ENCODE data around the gene SPIRE2. TPM values are rescaled to one million over a fixed set of nuclear protein-coding genes. Genes with fewer than 3 reads are reported as not detected.

The SPIRE2 gene
- total and polyA plus RNA-seq, 2 of the 13 experiments (the other 11 are each of a cell fraction or from before 2014, with no cell fraction given) = 13.3 to 37.5 TPM

DNA sequence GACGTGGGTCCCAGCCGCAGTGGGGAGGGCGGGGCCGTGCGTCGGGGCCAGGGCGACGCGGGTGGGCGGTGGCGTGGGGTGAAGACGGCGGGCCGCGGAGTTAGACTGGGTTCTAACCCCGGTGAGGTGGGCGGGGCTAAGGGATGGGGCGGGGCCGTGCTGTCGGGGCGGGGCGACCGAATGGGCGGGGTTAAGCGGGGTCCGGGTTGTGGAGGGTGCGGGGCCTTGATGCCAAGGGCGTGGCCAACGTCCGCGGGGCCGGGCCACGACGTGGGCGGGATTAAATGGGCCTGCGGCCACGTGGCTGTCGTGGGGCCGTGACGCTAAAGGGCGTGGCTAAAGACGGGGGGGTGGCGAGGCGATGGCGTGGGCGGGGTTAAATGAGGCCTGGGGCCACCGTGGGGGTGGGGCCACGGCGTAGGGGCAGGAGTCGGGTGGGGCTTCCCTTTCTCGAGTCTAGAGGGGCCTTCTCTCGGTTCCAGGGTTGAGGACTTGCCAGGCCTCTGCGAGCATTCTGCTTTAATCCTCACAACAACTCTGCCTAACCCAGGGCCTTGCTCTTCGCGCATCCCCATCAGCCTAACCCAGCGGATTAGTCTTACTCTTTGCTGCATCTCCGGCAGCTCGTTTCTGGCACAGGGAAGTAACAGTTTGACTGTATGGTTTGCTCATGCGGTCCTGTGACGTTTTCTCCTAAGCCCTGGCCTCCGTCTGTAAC lies 45.9 kb downstream of the SPIRE2 start (continued):
- no peak for TF ChIP-seq ZUFSP (CRISPR knock-in tag; IDR thresholded peaks at IDR 0.05; ENCODE audit: borderline replicate concordance)
- TF ChIP-seq, protein P1, sequence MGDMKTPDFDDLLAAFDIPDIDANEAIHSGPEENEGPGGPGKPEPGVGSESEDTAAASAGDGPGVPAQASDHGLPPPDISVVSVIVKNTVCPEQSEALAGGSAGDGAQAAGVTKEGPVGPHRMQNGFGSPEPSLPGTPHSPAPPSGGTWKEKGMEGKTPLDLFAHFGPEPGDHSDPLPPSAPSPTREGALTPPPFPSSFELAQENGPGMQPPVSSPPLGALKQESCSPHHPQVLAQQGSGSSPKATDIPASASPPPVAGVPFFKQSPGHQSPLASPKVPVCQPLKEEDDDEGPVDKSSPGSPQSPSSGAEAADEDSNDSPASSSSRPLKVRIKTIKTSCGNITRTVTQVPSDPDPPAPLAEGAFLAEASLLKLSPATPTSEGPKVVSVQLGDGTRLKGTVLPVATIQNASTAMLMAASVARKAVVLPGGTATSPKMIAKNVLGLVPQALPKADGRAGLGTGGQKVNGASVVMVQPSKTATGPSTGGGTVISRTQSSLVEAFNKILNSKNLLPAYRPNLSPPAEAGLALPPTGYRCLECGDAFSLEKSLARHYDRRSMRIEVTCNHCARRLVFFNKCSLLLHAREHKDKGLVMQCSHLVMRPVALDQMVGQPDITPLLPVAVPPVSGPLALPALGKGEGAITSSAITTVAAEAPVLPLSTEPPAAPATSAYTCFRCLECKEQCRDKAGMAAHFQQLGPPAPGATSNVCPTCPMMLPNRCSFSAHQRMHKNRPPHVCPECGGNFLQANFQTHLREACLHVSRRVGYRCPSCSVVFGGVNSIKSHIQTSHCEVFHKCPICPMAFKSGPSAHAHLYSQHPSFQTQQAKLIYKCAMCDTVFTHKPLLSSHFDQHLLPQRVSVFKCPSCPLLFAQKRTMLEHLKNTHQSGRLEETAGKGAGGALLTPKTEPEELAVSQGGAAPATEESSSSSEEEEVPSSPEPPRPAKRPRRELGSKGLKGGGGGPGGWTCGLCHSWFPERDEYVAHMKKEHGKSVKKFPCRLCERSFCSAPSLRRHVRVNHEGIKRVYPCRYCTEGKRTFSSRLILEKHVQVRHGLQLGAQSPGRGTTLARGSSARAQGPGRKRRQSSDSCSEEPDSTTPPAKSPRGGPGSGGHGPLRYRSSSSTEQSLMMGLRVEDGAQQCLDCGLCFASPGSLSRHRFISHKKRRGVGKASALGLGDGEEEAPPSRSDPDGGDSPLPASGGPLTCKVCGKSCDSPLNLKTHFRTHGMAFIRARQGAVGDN (CRISPR knock-in tag; IDR thresholded peaks at IDR 0.05) = peak; percentile 49; the same call in 1 of the 2 replicates
- TF ChIP-seq ARID3A (IDR thresholded peaks at IDR 0.05; ENCODE audit: low read depth, low read length) = no peak
- no peak for TF ChIP-seq HIC2 (CRISPR knock-in tag; IDR thresholded peaks at IDR 0.05; ENCODE audit: low read depth)
- no peak for TF ChIP-seq PHF5A (CRISPR knock-in tag; IDR thresholded peaks at IDR 0.05; ENCODE audit: low read depth, unreplicated experiment)
- TF ChIP-seq RCOR2 (CRISPR knock-in tag; IDR thresholded peaks at IDR 0.05) = no peak; the same call in 1 of the 2 replicates
- TF ChIP-seq KAT7 (CRISPR knock-in tag; IDR thresholded peaks at IDR 0.05; ENCODE audit: borderline replicate concordance) = 0 out of 2 replicates have a peak, but pooled peaks have one; percentile 67
- TF ChIP-seq KLF13 (CRISPR knock-in tag; IDR thresholded peaks at IDR 0.05) = no peak
- no peak for TF ChIP-seq ZNF557 (CRISPR knock-in tag; IDR thresholded peaks at IDR 0.05)
- peak; percentile 42; the same call in 1 of the 2 replicates for TF ChIP-seq ZFP91 (CRISPR knock-in tag; IDR thresholded peaks at IDR 0.05; ENCODE audit: borderline replicate concordance)
- TF ChIP-seq, protein P2, sequence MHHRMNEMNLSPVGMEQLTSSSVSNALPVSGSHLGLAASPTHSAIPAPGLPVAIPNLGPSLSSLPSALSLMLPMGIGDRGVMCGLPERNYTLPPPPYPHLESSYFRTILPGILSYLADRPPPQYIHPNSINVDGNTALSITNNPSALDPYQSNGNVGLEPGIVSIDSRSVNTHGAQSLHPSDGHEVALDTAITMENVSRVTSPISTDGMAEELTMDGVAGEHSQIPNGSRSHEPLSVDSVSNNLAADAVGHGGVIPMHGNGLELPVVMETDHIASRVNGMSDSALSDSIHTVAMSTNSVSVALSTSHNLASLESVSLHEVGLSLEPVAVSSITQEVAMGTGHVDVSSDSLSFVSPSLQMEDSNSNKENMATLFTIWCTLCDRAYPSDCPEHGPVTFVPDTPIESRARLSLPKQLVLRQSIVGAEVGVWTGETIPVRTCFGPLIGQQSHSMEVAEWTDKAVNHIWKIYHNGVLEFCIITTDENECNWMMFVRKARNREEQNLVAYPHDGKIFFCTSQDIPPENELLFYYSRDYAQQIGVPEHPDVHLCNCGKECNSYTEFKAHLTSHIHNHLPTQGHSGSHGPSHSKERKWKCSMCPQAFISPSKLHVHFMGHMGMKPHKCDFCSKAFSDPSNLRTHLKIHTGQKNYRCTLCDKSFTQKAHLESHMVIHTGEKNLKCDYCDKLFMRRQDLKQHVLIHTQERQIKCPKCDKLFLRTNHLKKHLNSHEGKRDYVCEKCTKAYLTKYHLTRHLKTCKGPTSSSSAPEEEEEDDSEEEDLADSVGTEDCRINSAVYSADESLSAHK (CRISPR knock-in tag; IDR thresholded peaks at IDR 0.05; ENCODE audit: borderline replicate concordance) = no peak
- no peak; the same call in 1 of the 2 replicates for TF ChIP-seq KDM5A (IDR thresholded peaks at IDR 0.05; ENCODE audit: borderline replicate concordance, low read length)
- TF ChIP-seq NFATC3 (CRISPR knock-in tag; IDR thresholded peaks at IDR 0.05) = no peak
- TF ChIP-seq GTF2F1 (IDR thresholded peaks at IDR 0.05; ENCODE audit: low read length) = no peak

All from HepG2 (cell line).